ENCODE results near the gene PDGFD.

PDGFD gene

GRCh38 chr11:104155375-104155774, 8.6 kb downstream of the PDGFD start:
- no peak for DNase-seq
- Histone ChIP-seq H3K9me3 (ENCODE audit: control extremely low read depth in 1 of 5, control insufficient read depth in 4 of 5, insufficient read depth in 2 of 5, low read depth in 1 of 5, low read length in 4 of 5) (no peaks in the 10 kb centered on the region), H3K27me3 (replicated peaks in 2 of 5; ENCODE audit: control insufficient read depth in 4 of 5, insufficient read depth in 5 of 5, low read length in 4 of 5) (no peaks in the 10 kb centered on the region), H3K4me1 (ENCODE audit: control extremely low read depth in 1 of 4, control insufficient read depth in 4 of 4, insufficient read depth in 4 of 4, low read length in 3 of 4) (peaks cover 10 to 17% (median 15%) of the 10 kb centered on the region in 4 experiments), H3K27ac (ENCODE audit: insufficient read depth in 1 of 2, low read depth in 1 of 2, low read length in 2 of 2, poor library complexity in 1 of 2, severe bottlenecking in 2 of 2) (no peak overlapping the region), H3K36me3 (ENCODE audit: control insufficient read depth in 4 of 4, insufficient read depth in 4 of 4, low read length in 3 of 4) (no peaks in the 10 kb centered on the region), H3K4me3 (ENCODE audit: control insufficient read depth in 1 of 7, extremely low read depth in 1 of 7, insufficient read depth in 4 of 7, low read depth in 2 of 7, low read length in 6 of 7) (no peak overlapping the region)
- ChIA-PET POLR2A (no interaction called here), CTCF (interaction anchor here (1.0 to 1.4 kb wide), 2 partner anchors 9 to 473 kb away, joined by 3 to 5 read pairs; partner anchors contain the start of gene PDGFD)
- no CpG with 5 or more reads among the region's 1 CpG for WGBS (ENCODE audit: insufficient coverage)

- no peak for DNase-seq
- Histone ChIP-seq H3K27ac (ENCODE audit: insufficient read depth in 1 of 2, low read depth in 1 of 2, low read length in 2 of 2, poor library complexity in 1 of 2, severe bottlenecking in 2 of 2) (no peak overlapping the region), H3K36me3 (ENCODE audit: control insufficient read depth in 4 of 4, insufficient read depth in 4 of 4, low read length in 3 of 4) (no peaks in the 10 kb centered on the region), H3K4me1 (ENCODE audit: control extremely low read depth in 1 of 4, control insufficient read depth in 4 of 4, insufficient read depth in 4 of 4, low read length in 3 of 4) (peaks cover 10 to 17% (median 15%) of the 10 kb centered on the region in 4 experiments), H3K27me3 (replicated peaks in 2 of 5; ENCODE audit: control insufficient read depth in 4 of 5, insufficient read depth in 5 of 5, low read length in 4 of 5) (no peaks in the 10 kb centered on the region), H3K9me3 (ENCODE audit: control extremely low read depth in 1 of 5, control insufficient read depth in 4 of 5, insufficient read depth in 2 of 5, low read depth in 1 of 5, low read length in 4 of 5) (no peaks in the 10 kb centered on the region), H3K4me3 (ENCODE audit: control insufficient read depth in 1 of 7, extremely low read depth in 1 of 7, insufficient read depth in 4 of 7, low read depth in 2 of 7, low read length in 6 of 7) (no peak overlapping the region)
- ChIA-PET CTCF (no interaction called here), POLR2A (no interaction called here)
- 98% methylated on average over 5 of the region's 7 CpGs for WGBS (ENCODE audit: insufficient coverage)
Measured at GRCh38 chr11:104154296-104154695, 9.7 kb downstream of the PDGFD start.

- Histone ChIP-seq H3K4me3 (ENCODE audit: control insufficient read depth in 1 of 7, extremely low read depth in 1 of 7, insufficient read depth in 4 of 7, low read depth in 2 of 7, low read length in 6 of 7) (no peak overlapping the region), H3K27ac (ENCODE audit: insufficient read depth in 1 of 2, low read depth in 1 of 2, low read length in 2 of 2, poor library complexity in 1 of 2, severe bottlenecking in 2 of 2) (peak overlapping the region in 1 of 2 experiments; percentile 59), H3K4me1 (ENCODE audit: control extremely low read depth in 1 of 4, control insufficient read depth in 4 of 4, insufficient read depth in 4 of 4, low read length in 3 of 4) (peaks cover 10 to 17% (median 15%) of the 10 kb centered on the region in 4 experiments), H3K27me3 (replicated peaks in 2 of 5; ENCODE audit: control insufficient read depth in 4 of 5, insufficient read depth in 5 of 5, low read length in 4 of 5) (no peaks in the 10 kb centered on the region), H3K36me3 (ENCODE audit: control insufficient read depth in 4 of 4, insufficient read depth in 4 of 4, low read length in 3 of 4) (no peaks in the 10 kb centered on the region), H3K9me3 (ENCODE audit: control extremely low read depth in 1 of 5, control insufficient read depth in 4 of 5, insufficient read depth in 2 of 5, low read depth in 1 of 5, low read length in 4 of 5) (no peaks in the 10 kb centered on the region)
- ChIA-PET POLR2A (no interaction called here), CTCF (no interaction called here)
- DNase-seq, result peak in 2 of 3 donors; percentile 36 to 58
Measured at GRCh38 chr11:104152941-104153505, 10.9 kb downstream of the PDGFD start.

DNA sequence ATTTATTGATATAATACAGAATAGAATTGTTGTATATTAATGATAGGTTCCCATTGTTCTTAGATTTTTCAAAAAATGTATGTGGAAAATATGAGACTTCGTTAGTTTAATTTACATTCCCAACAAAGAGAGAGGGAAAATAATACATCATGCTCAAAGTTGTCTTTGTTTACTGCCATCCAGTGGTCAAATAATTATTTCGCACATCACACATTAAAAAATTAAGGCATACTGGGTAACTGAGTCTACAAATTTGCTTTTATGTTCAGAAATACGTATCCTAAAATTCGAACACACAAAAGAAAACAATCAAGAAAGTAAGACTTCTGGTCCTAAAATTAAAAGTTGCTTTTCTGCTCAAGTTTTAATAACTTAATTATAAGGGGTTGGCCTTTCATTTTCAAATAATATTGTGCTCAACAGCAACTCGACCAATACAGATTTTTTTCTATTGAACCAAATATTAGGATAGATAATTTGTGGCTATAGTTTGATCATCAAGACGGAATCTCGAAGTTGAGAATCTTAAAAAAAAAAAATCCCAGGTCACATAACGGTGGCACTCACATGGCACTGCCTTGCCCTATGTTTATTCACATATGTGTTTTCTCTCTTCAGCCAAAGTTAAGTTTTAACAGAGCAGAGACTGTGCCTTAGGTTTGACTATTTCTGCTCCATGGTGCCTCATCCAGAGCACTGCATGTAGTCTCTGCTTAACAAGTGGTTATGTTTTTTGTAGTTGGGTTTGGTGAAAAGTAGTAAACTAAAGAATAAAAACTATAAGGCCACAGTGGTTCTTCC, 12.3 kb downstream of the PDGFD start:
- Histone ChIP-seq H3K36me3 (ENCODE audit: control insufficient read depth in 4 of 4, insufficient read depth in 4 of 4, low read length in 3 of 4) (no peaks in the 10 kb centered on the region), H3K27me3 (replicated peaks in 2 of 5; ENCODE audit: control insufficient read depth in 4 of 5, insufficient read depth in 5 of 5, low read length in 4 of 5) (no peaks in the 10 kb centered on the region), H3K4me3 (ENCODE audit: control insufficient read depth in 1 of 7, extremely low read depth in 1 of 7, insufficient read depth in 4 of 7, low read depth in 2 of 7, low read length in 6 of 7) (no peak overlapping the region), H3K27ac (ENCODE audit: insufficient read depth in 1 of 2, low read depth in 1 of 2, low read length in 2 of 2, poor library complexity in 1 of 2, severe bottlenecking in 2 of 2) (no peak overlapping the region), H3K9me3 (ENCODE audit: control extremely low read depth in 1 of 5, control insufficient read depth in 4 of 5, insufficient read depth in 2 of 5, low read depth in 1 of 5, low read length in 4 of 5) (no peaks in the 10 kb centered on the region), H3K4me1 (ENCODE audit: control extremely low read depth in 1 of 4, control insufficient read depth in 4 of 4, insufficient read depth in 4 of 4, low read length in 3 of 4) (peaks cover 10 to 17% (median 15%) of the 10 kb centered on the region in 4 experiments)
- CTCF ChIA-PET, result interaction anchor here (0.8 kb wide), 1 partner anchor 10 kb away, joined by 6 read pairs; no protein-coding TSS in a partner anchor
- POLR2A ChIA-PET, result no interaction called here
- peak; percentile 12 to 18 (median 17) for DNase-seq
- WGBS (ENCODE audit: insufficient coverage), result 80% methylated on average over 1 of the region's 8 CpGs

DNA sequence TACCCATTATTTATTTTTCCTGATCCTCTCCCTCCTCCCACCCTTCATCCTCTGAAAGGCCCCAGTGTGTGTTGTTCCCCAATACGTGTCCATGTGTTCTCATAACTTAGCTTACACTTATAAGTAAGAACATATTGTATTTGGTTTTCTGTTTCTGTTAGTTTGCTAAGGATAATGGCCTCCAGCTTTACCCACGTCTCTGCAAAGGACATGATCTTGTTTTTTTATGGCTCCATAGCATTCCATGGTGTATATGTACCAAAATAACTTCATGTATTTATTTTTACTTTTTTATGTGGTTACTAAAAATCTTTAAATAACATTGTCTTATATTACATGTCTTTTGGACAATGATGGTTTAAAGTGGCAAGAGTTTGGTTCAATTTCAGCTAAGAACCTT, 15.2 kb downstream of the PDGFD start:
- H3K27me3 ChIP-seq (replicated peaks in 2 of 5; ENCODE audit: control insufficient read depth in 4 of 5, insufficient read depth in 5 of 5, low read length in 4 of 5), result no peaks in the 10 kb centered on the region
- no peaks in the 10 kb centered on the region for H3K9me3 ChIP-seq (ENCODE audit: control extremely low read depth in 1 of 5, control insufficient read depth in 4 of 5, insufficient read depth in 2 of 5, low read depth in 1 of 5, low read length in 4 of 5)
- CTCF ChIA-PET, result interaction anchor here (1.1 to 3.0 kb wide), 3 partner anchors 13 to 467 kb away, joined by 3 to 11 read pairs (median 8); partner anchors contain the start of gene PDGFD
- WGBS (ENCODE audit: insufficient coverage), result no CpG with 5 or more reads among the region's 2 CpGs
- peaks cover 9 to 15% (median 14%) of the 10 kb centered on the region in 4 experiments for H3K4me1 ChIP-seq (ENCODE audit: control extremely low read depth in 1 of 4, control insufficient read depth in 4 of 4, insufficient read depth in 4 of 4, low read length in 3 of 4)
- no peaks in the 10 kb centered on the region for H3K36me3 ChIP-seq (ENCODE audit: control insufficient read depth in 4 of 4, insufficient read depth in 4 of 4, low read length in 3 of 4)
- H3K27ac ChIP-seq (ENCODE audit: insufficient read depth in 1 of 2, low read depth in 1 of 2, low read length in 2 of 2, poor library complexity in 1 of 2, severe bottlenecking in 2 of 2), result no peak overlapping the region
- no peak for DNase-seq
- POLR2A ChIA-PET, result no interaction called here
- no peak overlapping the region for H3K4me3 ChIP-seq (ENCODE audit: control insufficient read depth in 1 of 7, extremely low read depth in 1 of 7, insufficient read depth in 4 of 7, low read depth in 2 of 7, low read length in 6 of 7)

GRCh38 chr11:104148074-104148473, 15.9 kb downstream of the PDGFD start:
- Histone ChIP-seq H3K4me1 (ENCODE audit: control extremely low read depth in 1 of 4, control insufficient read depth in 4 of 4, insufficient read depth in 4 of 4, low read length in 3 of 4) (peaks cover 3 to 9% (median 8%) of the 10 kb centered on the region in 4 experiments), H3K4me3 (ENCODE audit: control insufficient read depth in 1 of 7, extremely low read depth in 1 of 7, insufficient read depth in 4 of 7, low read depth in 2 of 7, low read length in 6 of 7) (no peak overlapping the region), H3K27ac (ENCODE audit: insufficient read depth in 1 of 2, low read depth in 1 of 2, low read length in 2 of 2, poor library complexity in 1 of 2, severe bottlenecking in 2 of 2) (no peak overlapping the region), H3K27me3 (replicated peaks in 2 of 5; ENCODE audit: control insufficient read depth in 4 of 5, insufficient read depth in 5 of 5, low read length in 4 of 5) (no peaks in the 10 kb centered on the region), H3K9me3 (ENCODE audit: control extremely low read depth in 1 of 5, control insufficient read depth in 4 of 5, insufficient read depth in 2 of 5, low read depth in 1 of 5, low read length in 4 of 5) (no peaks in the 10 kb centered on the region), H3K36me3 (ENCODE audit: control insufficient read depth in 4 of 4, insufficient read depth in 4 of 4, low read length in 3 of 4) (no peaks in the 10 kb centered on the region)
- no peak for DNase-seq
- ChIA-PET POLR2A (no interaction called here), CTCF (interaction anchor here (1.1 to 3.0 kb wide), 3 partner anchors 13 to 466 kb away, joined by 3 to 11 read pairs (median 8); partner anchors contain the start of gene PDGFD)
- WGBS (ENCODE audit: insufficient coverage), result no CpG with 5 or more reads among the region's 2 CpGs

DNA sequence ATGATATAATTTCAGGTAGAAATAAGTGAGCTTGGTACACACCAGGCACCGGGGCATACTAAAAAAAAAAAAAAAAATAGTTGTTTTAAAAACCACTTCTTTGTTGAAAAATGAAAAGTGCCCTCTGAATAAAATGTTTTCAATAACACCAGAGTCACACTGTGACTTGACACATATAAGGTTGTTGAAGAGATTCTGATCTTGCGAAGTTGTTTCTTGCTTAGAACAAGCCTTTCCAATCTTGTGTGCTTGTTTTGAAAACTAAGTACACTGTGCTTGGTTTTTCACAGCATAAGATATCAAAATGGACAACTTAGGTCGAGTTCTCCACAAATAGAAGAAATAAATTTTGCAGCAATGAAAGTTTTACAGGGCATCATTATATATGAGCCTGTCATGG, 17.0 kb downstream of the PDGFD start:
- Histone ChIP-seq H3K9me3 (ENCODE audit: control extremely low read depth in 1 of 5, control insufficient read depth in 4 of 5, insufficient read depth in 2 of 5, low read depth in 1 of 5, low read length in 4 of 5) (no peaks in the 10 kb centered on the region), H3K27ac (ENCODE audit: insufficient read depth in 1 of 2, low read depth in 1 of 2, low read length in 2 of 2, poor library complexity in 1 of 2, severe bottlenecking in 2 of 2) (no peak overlapping the region), H3K4me1 (ENCODE audit: control extremely low read depth in 1 of 4, control insufficient read depth in 4 of 4, insufficient read depth in 4 of 4, low read length in 3 of 4) (no peaks in the 10 kb centered on the region), H3K4me3 (ENCODE audit: control insufficient read depth in 1 of 7, extremely low read depth in 1 of 7, insufficient read depth in 4 of 7, low read depth in 2 of 7, low read length in 6 of 7) (no peak overlapping the region), H3K36me3 (ENCODE audit: control insufficient read depth in 4 of 4, insufficient read depth in 4 of 4, low read length in 3 of 4) (no peaks in the 10 kb centered on the region), H3K27me3 (replicated peaks in 2 of 5; ENCODE audit: control insufficient read depth in 4 of 5, insufficient read depth in 5 of 5, low read length in 4 of 5) (no peaks in the 10 kb centered on the region)
- ChIA-PET CTCF (interaction anchor here (1.2 kb wide), 1 partner anchor 11 kb away, joined by 3 read pairs; no protein-coding TSS in a partner anchor), POLR2A (no interaction called here)
- WGBS (ENCODE audit: insufficient coverage), result 100% methylated on average over 2 of the region's 3 CpGs
- DNase-seq, result no peak

Data from common myeloid progenitor, CD34-positive (primary cell).